Stimulated activated CD8-positive, alpha-beta memory T cell treated with anti-CD3 and anti-CD28 coated beads, Interleukin-15, amount 100 ng/mL, for 24 hours (primary cell): ENCODE results near the gene ARHGAP22.

ENCODE experiments used
- DNase-seq: peaks from one replicate; pipeline ENCODE4 v3.0.0-alpha.2; 2020; ENCODE audit warnings: low read depth

Gene ARHGAP22

GRCh38 chr10:48607356-48608278 lies 2.7 kb upstream of the ARHGAP22 start:
- no peak for DNase-seq

- no peak for DNase-seq
Measured at GRCh38 chr10:48606530-48607355, 1.9 kb upstream of the ARHGAP22 start.

- DNase-seq = no peak
Measured at GRCh38 chr10:48605786-48606529, 1.1 kb upstream of the ARHGAP22 start.

GRCh38 chr10:48604039-48604990 lies 558 bp downstream of the ARHGAP22 start:
- no peak for DNase-seq

DNA sequence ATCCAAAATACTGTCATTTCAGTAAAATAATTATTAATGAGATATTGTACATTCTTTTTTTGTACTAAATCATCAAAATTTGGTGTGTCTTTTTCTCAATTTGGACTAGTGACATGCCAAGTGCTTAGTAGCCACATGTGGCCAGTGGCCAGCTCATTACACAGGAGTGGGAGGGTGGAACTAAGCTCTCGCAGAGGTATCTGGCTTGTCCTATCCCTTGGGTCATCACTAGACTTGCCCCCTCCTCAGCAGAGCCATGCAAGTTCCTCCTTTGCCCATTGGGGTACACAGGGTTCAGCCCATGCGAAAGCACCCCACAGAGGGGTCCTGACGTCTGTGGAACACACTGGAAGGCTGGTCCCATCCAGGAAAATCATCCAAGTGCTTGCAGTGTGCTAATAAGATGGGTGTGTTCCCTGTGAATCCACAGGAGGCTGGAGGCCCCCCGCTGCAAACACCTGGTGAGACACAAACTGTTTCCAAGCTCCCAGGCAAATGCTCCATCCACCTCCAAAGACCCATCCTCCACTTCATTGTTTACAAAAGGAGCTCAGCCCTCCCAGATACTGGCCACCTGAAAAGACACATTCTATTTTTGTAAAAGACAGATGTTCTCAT lies 1.3 kb downstream of the ARHGAP22 start:
- no peak for DNase-seq

DNA sequence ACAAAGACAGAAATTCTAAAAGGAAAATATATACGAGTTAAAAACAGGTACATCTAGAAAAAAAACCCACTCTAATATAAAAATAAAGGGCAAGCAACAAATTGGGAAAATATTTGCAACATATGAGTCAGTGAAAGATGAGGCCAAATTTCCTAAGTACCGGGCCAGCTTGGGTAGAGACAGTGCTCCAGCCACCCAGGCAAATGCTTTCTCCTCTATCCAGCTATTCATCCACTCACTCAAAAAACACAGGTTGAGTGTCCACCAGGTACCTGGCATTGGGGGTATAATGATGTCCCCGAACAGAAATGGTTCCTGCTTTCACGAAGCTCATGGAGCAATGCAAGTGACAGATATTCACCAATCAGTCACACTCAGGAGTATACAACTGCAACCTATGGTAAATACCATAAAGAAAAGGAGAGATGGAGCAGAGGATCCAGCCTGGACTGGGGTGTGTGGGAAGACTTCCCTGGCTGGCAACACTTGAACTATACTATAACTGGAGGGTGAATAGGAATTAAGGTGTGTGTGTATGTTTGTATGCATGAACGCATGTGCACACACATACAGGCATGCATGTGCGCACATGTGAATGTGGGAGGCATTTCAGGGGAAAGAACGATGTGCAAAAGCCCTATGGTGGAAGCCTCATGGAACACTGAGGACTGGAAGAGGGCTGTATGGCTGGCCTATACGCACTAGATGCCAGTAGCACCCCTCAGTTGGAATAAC lies 2.3 kb downstream of the ARHGAP22 start:
- DNase-seq = no peak

DNA sequence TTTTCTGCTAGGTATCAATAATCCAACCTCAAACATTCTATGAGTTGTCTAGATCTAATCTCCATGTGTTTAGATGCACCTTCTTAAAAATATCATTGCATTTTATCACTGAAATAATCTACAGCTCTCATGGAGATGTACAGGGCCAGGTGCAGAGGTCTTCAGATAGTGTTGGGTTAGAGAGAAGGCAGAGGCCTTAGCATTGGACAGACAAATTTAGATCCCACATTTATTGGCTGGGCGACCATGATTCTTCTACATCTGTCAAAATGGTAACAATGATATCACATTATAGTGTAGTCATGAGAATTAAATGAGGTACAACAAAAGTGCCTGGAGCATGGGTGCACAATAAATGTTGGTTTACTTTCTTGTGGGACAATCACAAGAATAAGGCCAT lies 3.1 kb downstream of the ARHGAP22 start:
- no peak for DNase-seq

DNA sequence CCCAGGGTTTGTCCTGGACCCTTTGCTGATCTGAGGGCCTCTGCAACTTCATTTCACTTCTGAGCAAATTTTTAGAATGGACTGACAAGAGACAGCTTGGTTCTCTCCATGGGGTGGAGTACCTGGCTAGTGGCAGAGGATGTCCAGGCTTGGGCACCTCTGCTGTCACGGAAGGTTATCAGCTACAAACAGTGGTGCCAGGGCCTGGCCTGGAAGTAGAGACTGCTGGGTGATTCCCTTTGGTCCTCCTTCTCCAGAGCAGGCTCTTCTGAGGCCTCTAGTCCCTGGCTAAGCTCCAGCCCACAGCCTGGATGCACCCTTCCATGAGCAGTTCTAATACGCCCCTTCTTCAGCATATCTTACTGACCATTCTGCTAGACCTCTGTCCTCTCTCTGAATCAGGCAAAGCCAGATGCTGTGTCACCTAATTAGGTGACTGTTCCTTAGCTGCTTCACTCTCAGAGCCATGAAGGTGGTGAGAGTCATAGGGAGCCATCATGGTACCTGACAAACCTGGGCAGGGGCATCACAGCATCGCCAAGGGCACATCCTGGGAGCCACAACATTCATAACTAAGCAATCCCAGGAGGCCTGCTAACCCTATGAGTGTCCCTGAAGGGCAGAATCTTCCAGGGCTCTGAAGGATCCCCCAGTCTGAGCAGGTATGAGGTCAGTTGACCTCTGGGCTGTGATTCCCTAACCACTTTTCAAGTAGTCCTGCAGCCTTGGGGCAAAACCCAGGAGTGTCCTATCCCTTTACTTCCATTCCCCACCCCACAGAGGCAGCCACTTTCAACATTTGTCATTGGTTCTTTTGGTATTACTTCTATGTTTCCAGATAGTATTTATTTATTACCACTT lies 4.0 kb downstream of the ARHGAP22 start:
- DNase-seq = no peak

GRCh38 chr10:48599830-48600134 lies 5.1 kb downstream of the ARHGAP22 start:
- no peak for DNase-seq

- no peak for DNase-seq
Measured at GRCh38 chr10:48598936-48599829, 5.7 kb downstream of the ARHGAP22 start.

DNA sequence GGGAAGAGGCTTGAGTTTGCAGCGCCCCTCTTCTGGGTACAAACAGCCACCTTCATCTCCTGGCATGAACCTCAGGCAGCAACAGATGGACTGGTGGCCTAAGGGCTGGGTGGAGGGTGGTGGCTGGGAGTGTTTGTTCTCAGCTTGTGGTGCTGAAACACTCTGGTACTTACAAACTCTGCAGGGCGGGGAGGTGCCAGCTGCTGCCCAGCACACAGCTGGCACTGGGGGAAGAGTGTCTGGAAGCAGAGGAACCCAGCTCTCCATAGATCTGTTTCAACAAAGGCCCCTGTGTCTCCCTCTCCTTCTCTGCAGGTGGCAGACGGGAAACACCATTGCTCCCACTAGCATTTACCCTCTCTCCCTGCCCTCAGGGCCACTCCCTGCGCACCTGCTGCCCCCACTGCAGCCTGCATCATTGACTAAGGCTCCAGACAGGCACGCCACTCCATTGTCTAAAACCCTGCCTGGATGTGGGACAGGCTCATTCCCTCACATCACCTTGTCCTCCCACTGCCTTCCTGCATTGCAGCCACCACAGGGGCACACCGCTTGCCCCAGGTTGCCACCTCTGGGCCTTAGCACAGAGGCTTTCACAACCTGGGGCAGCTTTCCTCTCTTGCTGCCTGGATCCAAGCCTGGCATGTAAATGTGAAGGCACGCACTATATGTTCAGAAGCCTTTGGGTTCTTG lies 6.5 kb downstream of the ARHGAP22 start:
- DNase-seq = no peak

DNA sequence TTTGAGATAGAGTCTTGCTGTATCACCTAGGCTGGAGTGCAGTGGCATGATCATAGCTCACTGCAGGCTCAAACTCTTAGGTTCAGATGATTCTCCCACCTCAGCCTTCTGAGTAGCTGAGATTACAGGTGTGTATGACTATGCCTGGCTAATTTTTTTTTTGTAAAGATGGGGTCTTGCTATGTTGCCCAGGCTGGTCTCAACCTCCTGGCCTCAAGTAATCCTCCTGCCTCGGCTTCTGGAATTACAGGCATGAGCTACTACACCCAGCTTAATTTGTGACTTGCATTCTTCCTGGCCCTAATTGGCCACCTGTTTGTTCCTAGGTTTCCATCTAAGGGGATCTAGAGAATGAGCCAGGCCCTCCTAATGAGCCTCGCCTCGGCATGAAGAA lies 9.3 kb downstream of the ARHGAP22 start:
- DNase-seq = no peak

GRCh38 chr10:48594803-48595538 lies 9.9 kb downstream of the ARHGAP22 start:
- no peak for DNase-seq

GRCh38 chr10:48594371-48594770 lies 10.5 kb downstream of the ARHGAP22 start:
- no peak for DNase-seq

DNA sequence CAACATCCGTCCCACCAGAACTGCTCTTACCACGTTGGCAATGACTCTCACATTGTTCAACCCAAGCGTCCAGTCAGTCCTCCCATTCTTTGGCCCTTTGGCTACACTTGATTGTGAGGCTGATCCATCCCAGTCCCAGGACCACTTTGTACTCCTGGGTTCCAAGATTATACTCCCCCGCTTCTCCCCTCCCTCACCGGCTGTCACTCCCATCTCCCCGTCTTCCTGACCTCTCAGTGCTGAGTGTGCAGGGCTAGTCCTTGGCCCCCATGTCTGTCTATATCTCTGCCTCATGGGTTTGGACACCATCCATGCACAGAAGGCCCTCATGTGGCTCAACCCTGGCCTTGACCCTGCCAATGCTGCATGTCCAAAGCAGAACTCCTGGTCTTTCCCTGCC lies 12.5 kb downstream of the ARHGAP22 start:
- DNase-seq = no peak

DNA sequence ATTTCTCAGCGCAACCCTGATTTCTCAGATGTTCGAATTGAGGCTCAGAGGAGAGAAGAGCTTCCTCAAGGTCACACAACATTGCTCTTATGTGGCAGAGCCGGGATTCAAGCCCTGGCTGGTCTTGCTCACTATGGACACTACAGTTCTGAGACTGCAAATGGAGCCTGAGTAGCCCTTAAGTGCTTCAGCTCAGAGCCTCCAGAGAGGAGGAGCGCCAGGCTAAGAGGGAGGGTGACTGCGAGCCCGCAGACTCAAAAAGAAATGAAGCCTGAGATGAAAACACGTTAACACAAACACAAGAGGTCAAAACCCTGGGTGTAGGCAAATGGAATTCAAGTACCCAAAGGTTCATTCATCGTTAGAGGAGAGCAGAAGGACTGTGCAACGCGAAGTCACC lies 13.9 kb downstream of the ARHGAP22 start:
- no peak for DNase-seq

- no peak for DNase-seq
Measured at GRCh38 chr10:48589266-48589665, 15.6 kb downstream of the ARHGAP22 start.
